ENCODE results near the gene ADRA2B. TPM values are rescaled to one million over a fixed set of nuclear protein-coding genes. Genes with fewer than 3 reads are reported as not detected.

ADRA2B gene
- polyA plus RNA-seq, 3 donors: 1.6 TPM; not detected in 2

DNA sequence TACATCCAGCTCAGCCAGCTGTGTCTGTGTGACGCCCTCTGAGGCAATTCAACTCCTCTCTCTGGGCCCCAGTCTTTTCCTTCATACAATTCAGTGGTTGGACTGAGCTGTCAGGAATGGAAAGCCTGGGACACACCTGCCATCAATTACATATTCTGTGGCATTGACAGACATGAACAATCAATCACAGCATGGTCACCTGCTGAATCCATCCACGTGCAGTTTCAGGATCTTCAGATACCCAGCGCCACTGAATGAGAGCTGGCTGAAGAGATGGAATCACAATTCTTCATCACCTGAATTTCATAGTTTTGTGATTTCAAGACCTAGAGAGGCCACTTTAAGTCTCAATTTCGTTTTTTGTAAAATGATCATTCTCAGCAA lies 5.1 kb downstream of the ADRA2B start:
- peaks cover 19 to 42% (median 21%) of the 10 kb centered on the region in 3 donors for H3K27me3 Mint-ChIP-seq (ENCODE audit: low read depth in 3 of 3)
- Histone ChIP-seq H2AFZ (ENCODE audit: insufficient read depth, low read depth, low read length, poor library complexity, severe bottlenecking) (no peak overlapping the region), H3K4me1 (ENCODE audit: control insufficient read depth in 1 of 2, insufficient read depth in 2 of 2, low read length in 2 of 2) (peaks cover 0 to 5% of the 10 kb centered on the region in 2 donors), H3K4me2 (replicated peaks; ENCODE audit: extremely low read depth, low read length, poor library complexity, severe bottlenecking) (no peak overlapping the region), H3K79me2 (ENCODE audit: insufficient read depth, low read length) (no peaks in the 10 kb centered on the region), H3K27me3 (ENCODE audit: control insufficient read depth in 2 of 2, insufficient read depth in 2 of 2, low read length in 2 of 2) (peaks cover 5 to 16% of the 10 kb centered on the region in 2 donors), H3K9ac (ENCODE audit: insufficient read depth, low read length, poor library complexity, severe bottlenecking) (no peak overlapping the region), H3K27ac (ENCODE audit: low read depth in 1 of 2, low read length in 2 of 2) (no peak overlapping the region), H3K9me3 (replicated peaks in 1 of 2; ENCODE audit: control insufficient read depth in 1 of 2, insufficient read depth in 1 of 2, low read length in 2 of 2) (peaks cover 0 to 2% of the 10 kb centered on the region in 2 donors), H3K4me3 (replicated peaks in 1 of 3; ENCODE audit: low read depth in 2 of 3, low read length in 3 of 3) (no peak overlapping the region), H3K36me3 (replicated peaks in 1 of 2; ENCODE audit: control insufficient read depth in 1 of 2, insufficient read depth in 2 of 2, low read length in 2 of 2) (no peaks in the 10 kb centered on the region), H4K20me1 (ENCODE audit: insufficient read depth, low read length) (no peaks in the 10 kb centered on the region)
- peaks cover 3 to 7% of the 10 kb centered on the region in 2 donors for H3K36me3 Mint-ChIP-seq
- H3K9me3 Mint-ChIP-seq: peaks cover 2 to 21% (median 12%) of the 10 kb centered on the region in 7 donors
- DNase-seq: no peak
- no peak overlapping the region for H3K4me3 Mint-ChIP-seq
- TF ChIP-seq, protein P1, sequence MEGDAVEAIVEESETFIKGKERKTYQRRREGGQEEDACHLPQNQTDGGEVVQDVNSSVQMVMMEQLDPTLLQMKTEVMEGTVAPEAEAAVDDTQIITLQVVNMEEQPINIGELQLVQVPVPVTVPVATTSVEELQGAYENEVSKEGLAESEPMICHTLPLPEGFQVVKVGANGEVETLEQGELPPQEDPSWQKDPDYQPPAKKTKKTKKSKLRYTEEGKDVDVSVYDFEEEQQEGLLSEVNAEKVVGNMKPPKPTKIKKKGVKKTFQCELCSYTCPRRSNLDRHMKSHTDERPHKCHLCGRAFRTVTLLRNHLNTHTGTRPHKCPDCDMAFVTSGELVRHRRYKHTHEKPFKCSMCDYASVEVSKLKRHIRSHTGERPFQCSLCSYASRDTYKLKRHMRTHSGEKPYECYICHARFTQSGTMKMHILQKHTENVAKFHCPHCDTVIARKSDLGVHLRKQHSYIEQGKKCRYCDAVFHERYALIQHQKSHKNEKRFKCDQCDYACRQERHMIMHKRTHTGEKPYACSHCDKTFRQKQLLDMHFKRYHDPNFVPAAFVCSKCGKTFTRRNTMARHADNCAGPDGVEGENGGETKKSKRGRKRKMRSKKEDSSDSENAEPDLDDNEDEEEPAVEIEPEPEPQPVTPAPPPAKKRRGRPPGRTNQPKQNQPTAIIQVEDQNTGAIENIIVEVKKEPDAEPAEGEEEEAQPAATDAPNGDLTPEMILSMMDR (IDR thresholded peaks at IDR 0.05): no peak
- intact Hi-C loops (cut with micrococcal nuclease): loop anchor here in 1 of 2 donors (10.0 kb wide), 2 partner anchors 64 to 86 kb away; no protein-coding TSS in a partner anchor
- peaks cover 4% of the 10 kb centered on the region for H3K4me1 Mint-ChIP-seq
- H3K27ac Mint-ChIP-seq: no peak overlapping the region
- 82% methylated on average over 3 of the region's 4 CpGs for WGBS (ENCODE audit: insufficient coverage)

DNA sequence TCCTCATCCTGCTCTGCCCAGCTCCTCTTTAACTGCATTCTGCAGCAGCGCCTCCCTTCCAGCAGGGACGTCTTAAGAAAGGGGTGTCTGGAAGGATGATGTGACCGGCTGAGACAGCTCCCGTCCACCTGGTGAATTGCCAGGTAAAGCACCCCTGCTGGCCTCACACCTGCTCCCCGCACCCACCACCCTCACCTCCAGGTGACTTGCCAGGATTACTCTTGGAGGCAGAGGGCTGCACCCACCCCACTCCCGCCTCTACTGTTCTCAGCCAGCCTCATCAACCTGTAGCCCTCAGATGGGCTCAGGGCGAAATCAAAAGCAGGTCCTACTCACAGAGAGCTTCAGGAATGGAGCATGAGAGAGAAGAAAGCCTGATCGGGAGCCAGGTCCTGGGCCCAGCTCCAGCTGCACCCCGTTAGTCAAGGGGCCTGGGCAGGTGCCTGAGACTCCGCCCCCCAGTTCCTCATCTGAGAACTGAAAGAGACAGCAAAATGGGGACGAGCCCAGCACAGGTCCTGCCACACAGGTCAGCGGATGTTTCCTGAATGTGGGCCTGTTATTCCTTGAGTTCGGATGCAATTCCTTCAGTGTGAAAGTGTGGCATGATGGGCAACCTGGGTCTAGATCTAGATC lies 5.6 kb downstream of the ADRA2B start:
- H3K27ac ChIP-seq (ENCODE audit: low read depth in 1 of 2, low read length in 2 of 2): no peak overlapping the region
- 83% methylated on average over 8 of the region's 13 CpGs for WGBS (ENCODE audit: insufficient coverage)
- H4K20me1 ChIP-seq (ENCODE audit: insufficient read depth, low read length): no peaks in the 10 kb centered on the region
- H3K4me3 ChIP-seq (replicated peaks in 1 of 3; ENCODE audit: low read depth in 2 of 3, low read length in 3 of 3): no peak overlapping the region
- TF ChIP-seq, protein P1 (IDR thresholded peaks at IDR 0.05): no peak
- intact Hi-C loops (cut with micrococcal nuclease): loop anchor here in 1 of 2 donors (10.0 kb wide), 2 partner anchors 64 to 86 kb away; no protein-coding TSS in a partner anchor
- H3K9me3 ChIP-seq (replicated peaks in 1 of 2; ENCODE audit: control insufficient read depth in 1 of 2, insufficient read depth in 1 of 2, low read length in 2 of 2): peaks cover 2 to 7% of the 10 kb centered on the region in 2 donors
- Mint-ChIP-seq H3K36me3 (peaks cover 2 to 5% of the 10 kb centered on the region in 2 donors), H3K4me3 (no peak overlapping the region), H3K4me1 (peaks cover 2% of the 10 kb centered on the region), H3K27me3 (ENCODE audit: low read depth in 3 of 3) (peaks cover 14 to 36% (median 15%) of the 10 kb centered on the region in 3 donors), H3K27ac (no peak overlapping the region), H3K9me3 (peaks cover 5 to 22% (median 15%) of the 10 kb centered on the region in 7 donors)
- no peaks in the 10 kb centered on the region for H3K79me2 ChIP-seq (ENCODE audit: insufficient read depth, low read length)
- H3K36me3 ChIP-seq (replicated peaks in 1 of 2; ENCODE audit: control insufficient read depth in 1 of 2, insufficient read depth in 2 of 2, low read length in 2 of 2): no peaks in the 10 kb centered on the region
- no peaks in the 10 kb centered on the region for H3K4me1 ChIP-seq (ENCODE audit: control insufficient read depth in 1 of 2, insufficient read depth in 2 of 2, low read length in 2 of 2)
- H3K9ac ChIP-seq (ENCODE audit: insufficient read depth, low read length, poor library complexity, severe bottlenecking): no peak overlapping the region
- no peak overlapping the region for H2AFZ ChIP-seq (ENCODE audit: insufficient read depth, low read depth, low read length, poor library complexity, severe bottlenecking)
- no peak overlapping the region for H3K4me2 ChIP-seq (replicated peaks; ENCODE audit: extremely low read depth, low read length, poor library complexity, severe bottlenecking)
- no peak for DNase-seq
- peaks cover under 1 to 11% of the 10 kb centered on the region in 2 donors for H3K27me3 ChIP-seq (ENCODE audit: control insufficient read depth in 2 of 2, insufficient read depth in 2 of 2, low read length in 2 of 2)

All from CD14-positive monocyte (primary cell).